ENCODE results near the gene CRIP2.

- TF ChIP-seq POLR2AphosphoS5 (IDR thresholded peaks at IDR 0.05; ENCODE audit: insufficient read depth, low read depth, low read length) (no peak), POLR2A (IDR thresholded peaks at IDR 0.05; ENCODE audit: low read depth, low read length) (no peak), CTCF (IDR thresholded peaks at IDR 0.05; ENCODE audit: extremely low read depth in 1 of 2, insufficient read depth in 1 of 2, low read depth in 1 of 2, low read length in 2 of 2) (no peak)
These were observed 11.7 kb downstream of the CRIP2 start, which contains the start of gene CRIP1 for GRCh38 chr14:105486163-105486973.

Data from endothelial cell of umbilical vein (primary cell).